ENCODE data around the gene PLA2G2F. TPM values are rescaled to one million over a fixed set of nuclear protein-coding genes. Genes with fewer than 3 reads are reported as not detected.

Gene PLA2G2F
- total and polyA plus RNA-seq, 9 of the 15 experiments (the other 6 are each of a cell fraction or from before 2014, with no cell fraction given) = not detected

GRCh38 chr1:20198296-20198695 lies 59.2 kb downstream of the PLA2G2F start:
- intact Hi-C loops (cut with micrococcal nuclease) = loop anchor here (5.0 kb wide), 1 partner anchor 36 kb away; no protein-coding TSS in a partner anchor
- Histone ChIP-seq H3K4me1 (replicated peaks in 1 of 2; ENCODE audit: control insufficient read depth in 2 of 2, insufficient read depth in 2 of 2, low read length in 2 of 2) (peaks cover 19 to 37% of the 10 kb centered on the region in 2 experiments), H3K4me3 (no peak overlapping the region), H3K79me2 (ENCODE audit: control insufficient read depth, insufficient read depth, low read length) (no peaks in the 10 kb centered on the region), H3K27ac (ENCODE audit: extremely low read depth, low read depth, low read length) (no peak overlapping the region), H3K9ac (ENCODE audit: insufficient read depth in 1 of 2, low read depth in 2 of 2, low read length in 2 of 2) (no peak overlapping the region), H3K9me3 (replicated peaks; ENCODE audit: control insufficient read depth, insufficient read depth, low read depth, low read length) (no peaks in the 10 kb centered on the region), H3K4me2 (ENCODE audit: insufficient read depth, low read length) (no peak overlapping the region; the same call in 1 of the 2 replicates), H3K36me3 (ENCODE audit: control insufficient read depth, insufficient read depth, low read length) (peaks cover 4% of the 10 kb centered on the region; the same call in 1 of the 3 replicates), H3K27me3 (ENCODE audit: control insufficient read depth in 2 of 2, insufficient read depth in 2 of 2, low read length in 2 of 2) (no peaks in the 10 kb centered on the region), H4K20me1 (replicated peaks; ENCODE audit: control insufficient read depth, insufficient read depth, low read length) (no peaks in the 10 kb centered on the region), H2AFZ (ENCODE audit: low read depth, low read length) (no peak overlapping the region), H3K9me1 (ENCODE audit: control insufficient read depth, insufficient read depth, low read length) (no peaks in the 10 kb centered on the region)
- 73% methylated on average over 1 of the region's 1 CpG for WGBS (ENCODE audit: insufficient coverage, low coverage, missing lambda C conversion rate)
- no peak for FAIRE-seq
- ChIA-PET CTCF (ENCODE audit: low intra/inter-chr PET ratio) (no interaction called here), POLR2A (interaction anchor here (1.2 kb wide), 1 partner anchor 10 kb away, joined by 7 read pairs; no protein-coding TSS in a partner anchor)
- ATAC-seq = no peak
- BruUV-seq (replicated peaks) = no TSS peak
- DNase-seq (ENCODE audit: extremely low read depth in 1 of 4, low spot score in 3 of 4) = no peak
- in situ Hi-C loops (cut with MboI) = no loop called here
- TF ChIP-seq POLR2H (tag; IDR thresholded peaks at IDR 0.05; ENCODE audit: low read depth) (peak; percentile 58; the same call in 1 of the 2 replicates), MXI1 (IDR thresholded peaks at IDR 0.05; ENCODE audit: low read depth, low read length) (no peak), CBFA2T2 (conservative IDR thresholded peaks at IDR 0.05) (no peak), ZNF512 (tag; IDR thresholded peaks at IDR 0.05) (peak; percentile 57; the same call in 1 of the 2 replicates), TCF15 (CRISPR knock-in tag; IDR thresholded peaks at IDR 0.05) (no peak)
- TF ChIP-seq, protein P1, sequence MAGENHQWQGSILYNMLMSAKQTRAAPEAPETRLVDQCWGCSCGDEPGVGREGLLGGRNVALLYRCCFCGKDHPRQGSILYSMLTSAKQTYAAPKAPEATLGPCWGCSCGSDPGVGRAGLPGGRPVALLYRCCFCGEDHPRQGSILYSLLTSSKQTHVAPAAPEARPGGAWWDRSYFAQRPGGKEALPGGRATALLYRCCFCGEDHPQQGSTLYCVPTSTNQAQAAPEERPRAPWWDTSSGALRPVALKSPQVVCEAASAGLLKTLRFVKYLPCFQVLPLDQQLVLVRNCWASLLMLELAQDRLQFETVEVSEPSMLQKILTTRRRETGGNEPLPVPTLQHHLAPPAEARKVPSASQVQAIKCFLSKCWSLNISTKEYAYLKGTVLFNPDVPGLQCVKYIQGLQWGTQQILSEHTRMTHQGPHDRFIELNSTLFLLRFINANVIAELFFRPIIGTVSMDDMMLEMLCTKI (IDR thresholded peaks at IDR 0.05; ENCODE audit: partially characterized antibody) = no peak

Measured in K562 (cell line).